Stimulated activated CD8-positive, alpha-beta memory T cell treated with anti-CD3 and anti-CD28 coated beads, Interleukin-7, amount 100 ng/mL, for 1 hour (primary cell): ENCODE data around the gene EVA1B.

Source experiments
- DNase-seq, 2 donors: peaks; one replicate each; pipeline ENCODE4 v3.0.0-alpha.2; 2020; ENCODE audit warnings: low read depth in 2 of 2

Gene EVA1B

DNA sequence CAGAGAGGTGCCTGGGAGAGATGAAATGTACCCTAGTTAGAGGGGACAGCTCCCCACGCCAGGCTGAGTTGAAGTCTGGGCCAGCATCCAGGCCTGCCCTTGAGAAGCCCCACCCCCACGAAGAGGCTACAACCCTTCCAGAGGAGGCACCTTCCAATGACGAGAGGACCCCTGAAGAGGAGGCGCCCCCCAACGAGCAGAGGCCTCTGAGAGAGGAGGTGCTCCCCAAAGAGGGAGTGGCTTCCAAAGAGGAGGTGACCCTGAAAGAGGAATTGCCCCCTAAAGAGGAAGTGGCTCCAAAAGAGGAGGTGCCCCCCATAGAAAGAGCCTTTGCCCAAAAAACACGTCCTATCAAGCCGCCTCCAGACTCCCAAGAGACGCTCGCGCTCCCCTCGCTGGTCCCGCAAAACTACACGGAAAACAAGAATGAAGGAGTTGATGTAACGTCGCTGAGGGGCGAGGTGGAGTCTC lies 3.1 kb downstream of the EVA1B start:
- DNase-seq: no peak

DNA sequence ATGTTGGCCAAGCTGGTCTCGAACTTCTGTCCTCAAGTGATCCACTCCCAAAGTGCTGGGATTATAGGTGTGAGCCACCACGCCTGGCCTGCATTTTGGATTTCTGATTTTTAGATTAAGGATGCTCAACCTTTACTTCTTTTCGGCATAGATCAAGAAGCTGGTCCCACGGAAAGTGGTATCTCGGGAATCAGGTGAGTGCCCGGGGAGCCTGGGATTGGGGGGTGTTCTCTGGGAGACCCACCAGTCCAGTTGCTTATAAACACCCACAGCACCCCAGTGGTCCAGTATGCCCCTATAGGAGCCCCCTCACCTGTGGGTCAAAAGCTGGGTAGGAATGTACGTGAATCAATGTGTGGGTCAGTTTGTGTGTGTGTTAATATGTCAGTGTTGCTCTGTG lies 14.0 kb downstream of the EVA1B start:
- DNase-seq: no peak

GRCh38 chr1:36307601-36308330 lies 15.7 kb downstream of the EVA1B start:
- DNase-seq: no peak

GRCh38 chr1:36306902-36307456 lies 16.5 kb downstream of the EVA1B start:
- peak; percentile 80 to 81 for DNase-seq

- DNase-seq: no peak
Observed at GRCh38 chr1:36306210-36306901, 17.1 kb downstream of the EVA1B start, which contains the start of gene SH3D21. TSS of gene SH3D21 (plus strand) at chr1:36306368. CDS start at chr1:36306421, 53 bp downstream.

- DNase-seq: no peak
Observed at GRCh38 chr1:36305915-36306209, 17.6 kb downstream of the EVA1B start.

DNA sequence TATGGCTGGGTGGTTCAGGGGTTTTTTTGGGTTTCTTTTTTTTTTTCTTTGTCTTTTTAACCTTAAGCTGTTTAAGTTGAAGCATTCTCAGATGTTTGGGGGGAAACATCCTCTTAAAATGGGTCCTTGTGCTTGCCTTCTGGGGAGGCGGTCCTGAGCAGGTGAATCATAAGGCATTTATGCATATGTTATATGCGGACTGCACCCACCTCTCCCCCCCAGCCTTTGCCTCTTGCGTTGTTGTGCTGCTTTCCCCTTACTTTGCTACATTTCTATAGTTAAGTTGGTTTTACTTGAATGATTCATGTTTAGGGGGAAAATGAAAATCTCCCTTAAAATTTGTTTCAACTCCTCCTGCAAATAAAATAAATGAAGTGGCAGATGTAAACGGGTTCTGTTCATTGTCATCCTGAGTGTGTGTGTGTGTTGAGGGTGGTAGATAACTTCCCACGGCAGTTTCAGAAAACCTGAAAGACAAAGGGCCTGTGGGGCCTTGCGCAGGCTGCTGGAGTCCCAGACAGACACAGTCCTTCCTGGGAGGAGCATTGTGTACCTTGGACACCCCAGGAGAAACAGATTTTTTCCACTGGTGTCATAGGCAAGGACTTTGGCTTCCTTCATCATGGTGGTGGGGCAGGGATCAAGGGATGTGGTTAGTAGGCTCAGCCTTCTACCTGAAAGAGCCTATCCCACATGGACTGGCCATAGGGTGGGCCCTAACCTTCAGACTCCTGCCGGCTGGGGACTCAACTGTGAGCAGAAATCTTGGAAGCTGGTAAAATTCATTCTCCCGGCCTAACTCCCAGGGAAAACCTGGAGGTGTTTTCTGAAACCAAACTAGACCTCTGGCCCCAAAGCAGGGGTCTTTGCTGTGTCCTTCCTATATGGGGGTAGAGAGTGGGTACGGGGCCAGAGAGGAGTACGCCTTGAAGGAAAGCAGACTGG lies 18.2 kb downstream of the EVA1B start:
- no peak for DNase-seq

DNA sequence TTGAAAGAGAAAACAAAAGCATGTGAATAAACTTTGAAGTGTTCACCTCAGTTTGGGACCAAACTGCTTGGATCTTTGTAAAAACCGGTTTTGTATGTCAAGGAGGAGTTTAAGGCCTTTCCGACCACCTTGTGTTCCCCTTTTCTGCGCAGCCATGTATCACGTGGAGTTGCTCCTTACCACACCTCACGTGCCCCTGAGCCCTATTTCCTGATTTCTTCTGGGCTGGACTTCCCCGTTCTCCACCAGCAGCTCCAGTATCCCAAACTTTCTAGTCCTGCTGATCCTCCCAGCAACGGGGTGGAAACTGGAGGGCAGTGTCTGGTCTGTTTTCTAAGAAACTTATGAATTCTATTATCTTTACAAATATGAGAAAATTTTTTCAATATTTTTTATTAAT lies 18.9 kb downstream of the EVA1B start:
- no peak for DNase-seq

DNA sequence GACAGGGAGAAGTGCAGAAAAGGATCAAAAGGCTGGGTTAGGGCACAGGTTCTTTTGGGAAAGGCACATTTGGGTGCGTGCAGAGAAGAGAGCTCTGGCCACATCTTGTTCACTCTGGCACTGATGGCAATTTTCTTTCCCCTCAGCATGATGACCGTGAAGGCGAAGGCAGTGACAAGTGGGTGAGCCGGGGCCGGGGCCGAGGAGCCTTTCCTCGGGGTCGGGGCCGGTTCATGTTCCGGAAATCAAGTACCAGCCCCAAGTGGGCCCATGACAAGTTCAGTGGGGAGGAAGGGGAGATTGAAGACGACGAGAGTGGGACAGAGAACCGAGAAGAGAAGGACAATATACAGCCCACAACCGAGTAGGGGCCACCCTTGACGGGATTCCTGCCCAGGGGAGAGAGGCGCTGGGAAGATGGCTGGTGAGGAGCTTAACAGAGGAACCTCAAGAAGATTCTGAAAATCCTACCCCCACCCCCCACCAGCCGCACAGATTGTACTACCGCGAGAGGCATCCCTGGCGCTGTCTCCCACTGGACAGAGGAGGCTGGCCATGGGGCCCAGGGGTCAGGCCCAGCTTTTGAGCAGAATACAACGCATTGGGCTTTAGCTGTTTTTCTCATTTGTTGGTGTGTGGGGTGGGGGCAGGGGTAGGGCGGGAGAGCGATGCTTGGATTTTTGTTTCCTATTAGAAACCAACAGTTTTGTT lies 19.6 kb downstream of the EVA1B start:
- DNase-seq: no peak

DNA sequence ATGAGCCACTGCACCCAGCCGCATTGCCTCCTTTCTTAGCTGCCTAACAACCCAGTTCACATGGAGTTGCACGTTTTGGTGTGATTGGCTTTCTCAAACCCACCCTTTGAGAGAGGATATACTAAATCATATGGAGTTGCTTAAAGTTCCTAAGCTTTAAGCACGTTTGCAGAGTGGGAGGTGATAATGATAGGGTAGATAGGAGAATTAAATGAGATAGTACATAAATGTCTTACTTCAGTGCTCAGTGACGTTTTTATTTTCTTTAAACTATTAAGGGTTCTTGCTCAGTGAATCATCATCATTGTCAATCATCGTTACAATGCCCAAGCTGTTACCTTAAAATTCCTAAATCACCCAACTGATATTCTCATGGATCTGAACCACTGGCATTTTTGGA lies 20.2 kb downstream of the EVA1B start:
- no peak for DNase-seq

DNA sequence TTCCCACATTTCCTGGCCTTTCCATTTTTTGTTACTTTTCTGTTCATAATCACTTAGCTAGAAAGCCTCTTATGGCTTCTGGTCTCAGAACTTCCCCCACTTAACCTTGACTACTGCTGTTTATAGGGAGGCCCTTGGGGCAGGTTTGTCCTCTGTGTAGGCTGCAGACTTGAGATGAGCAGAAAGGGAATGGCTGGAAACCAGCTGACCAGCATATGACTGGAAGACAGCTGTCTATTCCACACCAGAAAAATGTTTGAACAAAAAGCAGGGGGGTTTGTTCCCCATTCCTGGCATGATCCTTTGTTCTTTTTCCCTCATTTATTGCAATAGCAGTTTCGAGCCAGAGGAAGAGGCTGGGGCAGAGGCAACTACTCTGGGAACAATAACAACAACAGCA lies 22.2 kb downstream of the EVA1B start:
- DNase-seq: no peak

- no peak for DNase-seq
Observed at GRCh38 chr1:36300526-36300925, 22.9 kb downstream of the EVA1B start.

GRCh38 chr1:36298640-36299039 lies 24.8 kb downstream of the EVA1B start:
- DNase-seq: no peak

DNA sequence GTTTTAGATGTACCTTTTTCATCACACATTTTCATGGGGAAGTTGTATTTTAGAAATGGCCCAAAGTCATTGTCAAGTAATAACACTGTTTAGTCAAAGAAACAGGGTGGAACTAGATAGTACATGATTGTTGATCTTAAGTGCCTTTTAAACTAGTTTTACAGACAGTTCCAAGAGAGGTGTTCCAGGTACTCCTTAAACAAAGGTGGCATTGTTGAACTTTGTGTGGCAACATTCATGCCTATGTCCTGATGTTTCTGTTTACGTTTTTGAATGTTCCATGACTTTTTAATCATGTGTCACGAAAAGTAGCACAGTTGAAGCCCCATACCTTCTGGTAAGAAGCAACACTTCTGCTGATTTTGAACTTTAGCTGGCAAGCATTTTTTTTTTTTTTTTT lies 26.4 kb downstream of the EVA1B start:
- DNase-seq: no peak

- no peak for DNase-seq
Observed at GRCh38 chr1:36295390-36295789, 28.1 kb downstream of the EVA1B start.

DNA sequence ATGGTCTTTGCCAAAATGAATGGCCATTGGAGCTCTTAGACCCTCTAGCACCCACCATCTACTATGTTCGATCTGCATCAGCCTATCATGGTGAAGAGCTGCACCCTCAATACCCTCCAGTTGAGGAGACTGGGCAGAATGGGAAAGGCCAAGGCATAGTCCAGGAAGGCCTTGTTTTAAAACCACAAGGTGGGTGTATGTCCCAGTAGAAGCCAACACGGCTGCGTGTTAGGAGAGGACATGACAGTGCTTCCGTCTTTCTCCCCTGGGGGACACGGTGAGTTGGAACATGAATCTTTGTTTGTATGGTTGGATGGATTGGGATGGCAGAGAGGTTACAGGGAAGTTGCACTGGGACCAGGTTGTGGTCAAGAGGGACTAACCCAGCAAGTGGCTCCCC lies 35.9 kb downstream of the EVA1B start:
- no peak for DNase-seq

- no peak for DNase-seq
Observed at GRCh38 chr1:36286802-36287201, 36.6 kb downstream of the EVA1B start.

- peak in 1 of 2 donors; percentile 29 for DNase-seq
Observed at GRCh38 chr1:36285443-36286101, 37.9 kb downstream of the EVA1B start.

DNA sequence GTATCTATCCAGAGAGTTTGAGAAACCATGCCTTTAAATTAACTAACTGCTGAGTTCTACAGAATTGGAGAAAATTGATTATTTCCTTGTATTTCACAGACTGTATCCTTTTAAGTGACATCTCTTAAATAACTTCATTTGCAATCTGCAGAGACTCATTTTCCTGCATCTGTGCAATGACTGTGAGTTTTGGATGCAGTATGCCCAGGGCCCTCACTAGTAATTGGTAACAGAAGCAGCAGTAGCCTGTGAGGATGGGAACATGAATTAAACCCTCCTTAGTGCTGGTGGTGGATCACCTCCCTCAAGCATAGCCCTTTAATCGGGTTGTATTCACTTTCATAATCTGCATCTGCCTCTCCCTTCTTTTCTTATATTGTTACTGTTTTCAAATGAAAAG lies 38.9 kb downstream of the EVA1B start:
- DNase-seq: no peak

DNA sequence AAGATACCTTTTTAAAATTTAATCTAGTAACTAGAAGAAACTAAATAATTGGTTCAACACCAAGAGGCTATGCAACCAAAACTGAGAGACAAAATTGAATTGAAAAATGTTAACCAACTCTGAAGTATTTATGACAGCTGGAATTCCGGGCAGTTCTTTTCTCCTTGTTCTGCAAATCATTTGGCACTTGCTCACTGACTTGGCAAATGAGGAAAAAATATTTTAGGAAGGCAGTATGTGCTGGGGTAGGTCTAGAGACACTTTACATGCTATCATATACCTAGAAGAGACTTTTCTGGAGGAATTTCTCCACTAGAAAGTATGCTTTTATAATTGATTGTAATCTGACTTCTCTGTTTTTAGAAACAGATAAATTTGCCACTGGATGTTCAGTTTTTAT lies 39.4 kb downstream of the EVA1B start:
- no peak for DNase-seq

GRCh38 chr1:36279789-36280296 lies 43.6 kb downstream of the EVA1B start:
- DNase-seq: no peak
